H1 (cell line): Measurements from ENCODE around the gene OR1K1. TPM values are rescaled to one million over a fixed set of nuclear protein-coding genes. Genes with fewer than 3 reads are reported as not detected.

ENCODE experiments used
- CTCF ChIA-PET: fragments of 300-600 bp; sonication (Branson Sonifier 250); formaldehyde crosslinking; loops from one replicate; lab custom pipeline; 2021; ENCODE audit not compliant: partially characterized antibody; lab: Charles Lee
- POLR2A ChIA-PET: fragments of 300-600 bp; sonication (Branson Sonifier 250); formaldehyde crosslinking; loops from one replicate; lab custom pipeline; 2021; ENCODE audit warnings: inconsistent platforms; ENCODE audit not compliant: partially characterized antibody; lab: Charles Lee
- DNase-seq, 2 experiments: peaks; one replicate each; pipeline versions ENCODE4 v3.0.0 to v3.0.0-alpha.2; 2010 to 2022; ENCODE audit warnings: low spot score in 2 of 2, low read depth in 1 of 2, mixed read lengths in 1 of 2
- FAIRE-seq: peaks from 2 replicates; lab custom pipeline; 2011; peaks lifted over from hg19 to GRCh38; lab: Jason Lieb, UNC
- H2AFZ ChIP-seq: 2 replicates; pipeline ENCODE4 v1.8.1; 2012; ENCODE audit warnings: low read length, inconsistent platforms
- H2AK5ac ChIP-seq: 2 replicates; pipeline ENCODE4 v1.6.1; 2013; ENCODE audit warnings: low read depth, low read length
- H2BK120ac ChIP-seq: replicated peaks from 2 replicates; pipeline ENCODE3; 2013; ENCODE audit warnings: low read depth, low read length, inconsistent platforms
- H2BK12ac ChIP-seq: 2 replicates; pipeline ENCODE4 v1.6.1; 2013; ENCODE audit warnings: low read depth, low read length
- H2BK15ac ChIP-seq: 2 replicates; pipeline ENCODE4 v1.6.1; 2013; ENCODE audit warnings: low read length
- H2BK20ac ChIP-seq: 2 replicates; pipeline ENCODE4 v1.6.1; 2013; ENCODE audit warnings: low read length
- H2BK5ac ChIP-seq: 2 replicates; pipeline ENCODE4 v1.6.1; 2013; ENCODE audit warnings: low read depth, low read length
- H3K14ac ChIP-seq: 2 replicates; pipeline ENCODE4 v1.6.1; 2013; ENCODE audit warnings: inconsistent platforms; ENCODE audit not compliant: insufficient read length
- H3K18ac ChIP-seq: 2 replicates; pipeline ENCODE4 v1.6.1; 2013; ENCODE audit warnings: low read length; ENCODE audit errors: extremely low read depth
- H3K23ac ChIP-seq: 2 replicates; pipeline ENCODE4 v1.6.1; 2013; ENCODE audit warnings: inconsistent platforms; ENCODE audit not compliant: insufficient read length
- H3K23me2 ChIP-seq: 2 replicates; pipeline ENCODE4 v1.6.1; 2013; ENCODE audit warnings: low read depth, low read length
- H3K27ac ChIP-seq: 2 replicates; pipeline ENCODE4 v1.6.1; 2011; ENCODE audit warnings: low read depth, low read length, inconsistent platforms
- H3K27me3 ChIP-seq, 4 experiments: replicated peaks in 1 of 4; 1 replicate in 1 of 4; 2 replicates in 3 of 4; pipeline versions ENCODE4 v1.6.1 to v1.8.1; 2011 to 2013; ENCODE audit warnings: low read length in 3 of 4, mild to moderate bottlenecking in 3 of 4, inconsistent platforms in 2 of 4, mixed read lengths in 2 of 4, moderate library complexity in 1 of 4; ENCODE audit not compliant: control insufficient read depth in 3 of 4, insufficient read depth in 3 of 4; ENCODE audit errors: extremely low read depth in 1 of 4
- H3K36me3 ChIP-seq, 4 experiments: 2 replicates each; pipeline versions ENCODE4 v1.6.1 to v1.8.1; 2011 to 2013; ENCODE audit warnings: mild to moderate bottlenecking in 4 of 4, low read length in 3 of 4, moderate library complexity in 2 of 4, control low read depth in 1 of 4, inconsistent platforms in 1 of 4; ENCODE audit not compliant: insufficient read depth in 4 of 4, control insufficient read depth in 2 of 4
- H3K4ac ChIP-seq: replicated peaks from 2 replicates; pipeline ENCODE3; 2013; ENCODE audit warnings: low read length, low read depth, mixed read lengths, inconsistent platforms; ENCODE audit not compliant: insufficient read length
- H3K4me1 ChIP-seq, 4 experiments: replicated peaks in 1 of 4; 1 replicate in 1 of 4; 2 replicates in 3 of 4; pipeline versions ENCODE4 v1.6.1 to v1.8.1; 2011 to 2013; ENCODE audit warnings: low read length in 3 of 4, inconsistent platforms in 2 of 4, mixed read lengths in 1 of 4; ENCODE audit not compliant: insufficient read depth in 4 of 4, control insufficient read depth in 3 of 4
- H3K4me2 ChIP-seq, 2 experiments: 2 replicates each; pipeline versions ENCODE4 v1.6.1 to v1.8.1; 2011 to 2013; ENCODE audit warnings: low read depth in 2 of 2, low read length in 2 of 2, control low read depth in 1 of 2, inconsistent platforms in 1 of 2, mild to moderate bottlenecking in 1 of 2; ENCODE audit not compliant: insufficient read depth in 1 of 2
- H3K4me3 ChIP-seq, 4 experiments: fragments of 200-600, 300-600 bp in 1 of 4; sonication (generic), shearing (Covaris generic), sonication (Bioruptor Twin) in 1 of 4; 2 replicates each; pipeline versions ENCODE4 v1.5.1 to v1.8.1; 2011 to 2016; ENCODE audit warnings: low read length in 4 of 4, low read depth in 3 of 4, control low read depth in 2 of 4, inconsistent platforms in 2 of 4, mild to moderate bottlenecking in 2 of 4, mixed read lengths in 1 of 4, moderate library complexity in 1 of 4; ENCODE audit not compliant: insufficient read depth in 2 of 4; ENCODE audit errors: extremely low read depth in 1 of 4
- H3K56ac ChIP-seq: replicated peaks from 2 replicates; pipeline ENCODE3; 2013; ENCODE audit warnings: low read depth, mild to moderate bottlenecking, mixed read lengths, low read length, inconsistent platforms; ENCODE audit not compliant: insufficient read length
- H3K79me1 ChIP-seq: 2 replicates; pipeline ENCODE4 v1.6.1; 2013; ENCODE audit warnings: low read depth, low read length, control low read depth
- H3K79me2 ChIP-seq, 2 experiments: 2 replicates each; pipeline versions ENCODE4 v1.6.1 to v1.8.1; 2012 to 2013; ENCODE audit warnings: low read length in 2 of 2, mild to moderate bottlenecking in 2 of 2, inconsistent platforms in 1 of 2; ENCODE audit not compliant: insufficient read depth in 2 of 2, control insufficient read depth in 1 of 2
- H3K9ac ChIP-seq, 4 experiments: replicated peaks in 1 of 4; 1 replicate in 1 of 4; 2 replicates in 3 of 4; pipeline versions ENCODE4 v1.6.1 to v1.8.1; 2011 to 2013; ENCODE audit warnings: low read depth in 3 of 4, low read length in 3 of 4, control low read depth in 2 of 4, mild to moderate bottlenecking in 2 of 4, moderate library complexity in 2 of 4, inconsistent platforms in 1 of 4; ENCODE audit errors: extremely low read depth in 1 of 4
- H3K9me3 ChIP-seq, 2 experiments: 2 replicates each; pipeline versions ENCODE4 v1.6.1 to v1.8.1; 2012 to 2013; ENCODE audit warnings: mild to moderate bottlenecking in 2 of 2, moderate library complexity in 2 of 2, control low read depth in 1 of 2, inconsistent platforms in 1 of 2, low read depth in 1 of 2, low read length in 1 of 2, mixed read lengths in 1 of 2; ENCODE audit not compliant: insufficient read depth in 2 of 2
- H4K20me1 ChIP-seq, 2 experiments: replicated peaks in 1 of 2; 2 replicates each; pipeline versions ENCODE3 to v1.8.1; 2011 to 2013; ENCODE audit warnings: inconsistent platforms in 2 of 2, low read length in 2 of 2, mild to moderate bottlenecking in 1 of 2; ENCODE audit not compliant: insufficient read depth in 2 of 2, control insufficient read depth in 1 of 2
- H4K5ac ChIP-seq: 2 replicates; pipeline ENCODE4 v1.6.1; 2013; ENCODE audit warnings: low read length, low read depth, mixed read lengths, inconsistent platforms; ENCODE audit not compliant: insufficient read length
- H4K8ac ChIP-seq: 2 replicates; pipeline ENCODE4 v1.8.0; 2013; ENCODE audit warnings: mild to moderate bottlenecking, moderate library complexity, low read length, inconsistent platforms; ENCODE audit not compliant: insufficient read depth; ENCODE audit errors: extremely low read depth
- H4K91ac ChIP-seq: replicated peaks from 2 replicates; pipeline ENCODE3; 2013; ENCODE audit warnings: low read length, mixed read lengths, inconsistent platforms; ENCODE audit not compliant: insufficient read length
- BCL11A ChIP-seq, 2 experiments: IDR thresholded peaks; one replicate each; pipeline ENCODE4 v1.6.1; 2011; ENCODE audit warnings: low read depth in 2 of 2, low read length in 2 of 2, mild to moderate bottlenecking in 2 of 2
- CHD2 ChIP-seq: IDR thresholded peaks from 2 replicates; pipeline ENCODE4 v1.6.1; 2012; ENCODE audit warnings: low read length, improper control_type of control experiment
- GTF2F1 ChIP-seq: IDR thresholded peaks from 2 replicates; pipeline ENCODE4 v1.6.1; 2012; ENCODE audit warnings: low read depth, low read length, improper control_type of control experiment, borderline replicate concordance
- HDAC6 ChIP-seq: IDR thresholded peaks from one replicate; pipeline ENCODE4 v1.7.1; 2012; ENCODE audit warnings: low read depth, mild to moderate bottlenecking, inconsistent platforms, low read length, moderate library complexity
- TEAD4 ChIP-seq: IDR thresholded peaks from 2 replicates; pipeline ENCODE4 v1.6.1; 2012; ENCODE audit warnings: low read depth, low read length, inconsistent platforms, mixed read lengths
- WGBS, 2 experiments: shearing (Covaris generic) in 1 of 2; methylation state at CpG; one replicate each; pipeline versions ENCODE4 v1.1.6 to v1.1.7; 2013 to 2015; ENCODE audit warnings: low lambda C conversion rate in 2 of 2, mixed read lengths in 2 of 2, inconsistent platforms in 1 of 2, low coverage in 1 of 2, missing lambda C conversion rate in 1 of 2; ENCODE audit not compliant: insufficient replicate concordance in 2 of 2, insufficient coverage in 1 of 2, insufficient read length in 1 of 2; ENCODE audit errors: extremely low coverage in 1 of 2, missing lambda C conversion rate in 1 of 2; 5-methylcytosine and 5-hydroxymethylcytosine counted together
- polyA plus RNA-seq, 7 experiments: library from polyadenylated mRNA; depleted of rRNA in 3 of 7; stranded (reverse) in 5 of 7; unstranded in 2 of 7; fragments of >200 nt in 5 of 7; fragments of 200-250 nt in 2 of 7; gene quantifications; 1 replicate in 5 of 7; 2 replicates in 1 of 7; 4 replicates in 1 of 7; pipeline versions ENCODE4 v1.2.1 to v1.2.3, GENCODE V29; 2011 to 2013; ENCODE audit warnings: missing spikeins in 2 of 7, mixed read lengths in 2 of 7
- total RNA-seq: library from RNA; stranded (reverse); fragmentation: NEBNext Ultra II Directional; extraction: Animal tissue kit (Norgen Biotek cat#: 25700); gene quantifications from 2 replicates; pipeline ENCODE4 v1.2.1, GENCODE V29; 2021

Gene OR1K1
- total and polyA plus RNA-seq, 2 of the 8 experiments (the other 6 are each of a cell fraction or from before 2014, with no cell fraction given) = not detected

DNA sequence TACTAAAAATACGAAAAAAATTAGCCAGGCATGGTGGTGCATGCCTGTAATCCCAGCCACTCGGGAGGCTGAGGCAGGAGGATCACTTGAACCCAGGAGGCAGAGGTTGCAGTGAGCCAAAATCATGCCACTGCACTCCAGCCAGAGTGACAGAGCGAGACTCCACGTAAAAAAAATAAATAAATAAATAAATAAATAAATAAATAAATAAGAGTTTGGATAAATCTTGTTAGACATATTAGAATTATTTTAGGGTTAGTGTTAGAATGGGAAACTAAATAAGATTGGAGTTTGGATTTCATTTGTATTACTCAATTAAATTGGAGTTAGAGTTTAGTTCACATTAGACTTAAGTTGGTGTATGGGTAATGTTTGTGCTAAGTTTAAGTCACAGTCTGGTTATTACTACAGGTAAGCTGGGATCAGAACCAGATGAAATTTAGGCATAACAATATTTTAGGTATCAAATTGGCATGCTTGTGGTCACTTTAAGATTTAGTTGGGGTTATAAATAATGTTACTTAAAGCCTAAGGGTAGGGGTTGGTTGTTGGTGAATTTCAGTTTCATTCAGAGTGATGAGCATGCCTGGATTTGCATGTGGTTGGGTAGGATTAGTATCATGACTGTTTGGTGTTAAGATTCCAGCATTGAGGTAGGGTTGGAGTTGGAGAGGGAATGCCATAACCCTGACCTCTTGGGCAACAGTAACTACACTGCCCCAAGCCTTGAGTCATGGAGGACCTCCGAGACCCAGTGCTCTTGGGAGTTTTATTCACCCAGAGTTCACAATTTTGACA is 7.9 kb upstream of the OR1K1 start:
- H3K27ac ChIP-seq = no peak overlapping the region
- H2BK15ac ChIP-seq = no peak overlapping the region
- no peaks in the 10 kb centered on the region for H3K4me1 ChIP-seq
- H2AK5ac ChIP-seq = no peak overlapping the region
- no peak overlapping the region for H3K56ac ChIP-seq
- no peak overlapping the region for H3K18ac ChIP-seq
- no peak overlapping the region for H3K4me2 ChIP-seq
- FAIRE-seq = no peak
- no peak overlapping the region for H2BK12ac ChIP-seq
- H3K14ac ChIP-seq = no peak overlapping the region
- no peak overlapping the region for H4K91ac ChIP-seq
- TF ChIP-seq TEAD4 (no peak), GTF2F1 (no peak), BCL11A (IDR thresholded peaks at IDR 0.05; ENCODE audit: low read depth in 2 of 2, low read length in 2 of 2) (no peak), CHD2 (no peak), HDAC6 (no peak)
- no peak overlapping the region for H3K9ac ChIP-seq
- no peak overlapping the region for H2BK5ac ChIP-seq
- H2AFZ ChIP-seq = no peak overlapping the region
- no peaks in the 10 kb centered on the region for H3K36me3 ChIP-seq
- CTCF ChIA-PET = no interaction called here
- no peak overlapping the region for H4K8ac ChIP-seq
- 77% methylated on average over 5 of the region's 5 CpGs; no CpG with 5 or more reads in 1 of the 2 experiments for WGBS, 2 experiments
- H2BK120ac ChIP-seq = no peak overlapping the region
- no peaks in the 10 kb centered on the region for H3K27me3 ChIP-seq
- H3K23ac ChIP-seq = no peak overlapping the region
- no peak overlapping the region for H3K4me3 ChIP-seq
- no peaks in the 10 kb centered on the region for H3K23me2 ChIP-seq
- H3K79me1 ChIP-seq = no peaks in the 10 kb centered on the region
- H4K20me1 ChIP-seq = no peaks in the 10 kb centered on the region
- DNase-seq = no peak
- H3K4ac ChIP-seq = no peak overlapping the region
- H3K79me2 ChIP-seq = no peaks in the 10 kb centered on the region
- no peak overlapping the region for H2BK20ac ChIP-seq
- peaks cover 49 to 50% of the 10 kb centered on the region in 2 experiments for H3K9me3 ChIP-seq
- POLR2A ChIA-PET = no interaction called here
- no peak overlapping the region for H4K5ac ChIP-seq
